GM19397 (cell line): ENCODE results near the gene NTRK1.

Experiments
- ATAC-seq: cut with Tn5 transposase; IDR thresholded peaks from one replicate; pipeline ENCODE4 v1.9.1; 2021; ENCODE audit warnings: mild to moderate bottlenecking, moderate library complexity; ENCODE audit not compliant: unreplicated experiment

Gene NTRK1

GRCh38 chr1:156836892-156837291 lies 23.8 kb upstream of the NTRK1 start:
- no peak for ATAC-seq

DNA sequence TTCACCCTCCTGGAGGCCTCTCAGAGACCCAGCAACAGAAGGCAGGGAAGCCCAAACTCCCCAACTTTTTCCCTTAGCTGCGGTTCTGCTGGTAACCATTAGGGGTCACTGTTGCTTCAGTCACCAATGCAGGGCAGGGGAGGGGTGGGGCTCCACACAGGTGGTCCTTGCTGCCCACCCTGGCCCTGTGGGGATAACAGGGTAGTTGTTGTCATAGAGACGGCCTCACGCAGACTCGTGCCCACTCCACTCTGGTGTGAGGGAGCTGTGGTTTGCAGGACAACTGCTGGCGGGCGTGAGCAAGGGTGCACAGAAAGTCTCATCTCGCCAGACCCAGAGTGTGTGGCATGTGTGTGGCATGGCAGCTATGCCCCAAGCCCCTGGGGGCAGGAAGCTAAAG lies 21.7 kb upstream of the NTRK1 start:
- no peak for ATAC-seq

GRCh38 chr1:156839426-156840109 lies 21.1 kb upstream of the NTRK1 start:
- no peak for ATAC-seq

DNA sequence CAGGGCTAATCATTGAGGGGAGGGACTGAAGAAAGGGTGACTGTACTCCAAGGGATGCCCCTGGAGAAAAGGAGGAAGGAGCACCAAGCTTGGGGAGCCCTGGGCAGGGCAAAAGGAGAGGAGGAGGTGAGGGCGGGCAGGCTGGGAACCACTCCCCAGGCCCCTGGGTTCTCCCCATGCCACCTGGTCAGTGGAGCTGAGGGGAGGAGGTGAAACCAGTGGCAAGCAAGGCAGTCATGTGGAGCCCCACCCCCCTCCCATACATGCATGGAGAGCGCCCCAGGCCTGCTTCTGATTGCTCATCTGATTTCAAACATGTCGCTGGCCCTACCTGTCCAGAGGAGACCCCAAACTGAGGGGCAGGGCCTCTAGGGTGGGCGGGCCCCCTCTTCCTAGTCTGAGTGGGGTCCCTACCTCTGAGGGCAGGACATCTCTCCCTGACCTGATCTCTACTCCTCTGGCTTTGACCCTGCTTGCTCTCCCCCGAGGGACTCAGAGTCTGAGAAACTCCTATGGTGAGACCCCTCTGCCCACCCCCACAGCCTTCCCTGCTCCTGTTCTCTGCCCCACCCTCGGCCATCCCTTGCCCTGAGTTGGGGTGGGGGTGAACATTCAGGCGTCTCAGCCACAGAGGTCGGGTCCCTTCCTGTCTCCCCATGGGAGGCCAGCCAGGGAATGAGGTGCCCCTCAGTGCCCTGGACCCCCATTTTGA lies 20.3 kb upstream of the NTRK1 start:
- no peak for ATAC-seq

DNA sequence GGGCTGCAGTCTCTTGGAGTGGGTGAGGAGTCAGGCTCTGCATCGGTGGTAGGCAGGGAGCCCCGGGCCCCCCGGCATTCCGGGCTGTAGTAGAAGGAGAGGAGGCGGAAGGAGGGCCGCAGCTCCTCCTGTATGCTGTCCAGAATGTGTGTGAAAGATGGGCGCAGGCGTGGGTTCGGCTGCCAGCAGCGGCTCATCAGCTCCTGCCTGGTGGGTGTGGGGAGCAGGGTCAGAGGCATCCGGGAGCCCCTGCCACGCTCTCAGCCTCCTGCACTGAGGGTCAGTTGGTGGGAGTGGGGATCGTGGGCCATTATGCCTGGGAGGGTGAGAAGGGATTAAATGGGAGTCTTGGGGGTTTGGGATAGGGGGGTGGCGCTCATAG lies 19.8 kb upstream of the NTRK1 start:
- no peak for ATAC-seq

DNA sequence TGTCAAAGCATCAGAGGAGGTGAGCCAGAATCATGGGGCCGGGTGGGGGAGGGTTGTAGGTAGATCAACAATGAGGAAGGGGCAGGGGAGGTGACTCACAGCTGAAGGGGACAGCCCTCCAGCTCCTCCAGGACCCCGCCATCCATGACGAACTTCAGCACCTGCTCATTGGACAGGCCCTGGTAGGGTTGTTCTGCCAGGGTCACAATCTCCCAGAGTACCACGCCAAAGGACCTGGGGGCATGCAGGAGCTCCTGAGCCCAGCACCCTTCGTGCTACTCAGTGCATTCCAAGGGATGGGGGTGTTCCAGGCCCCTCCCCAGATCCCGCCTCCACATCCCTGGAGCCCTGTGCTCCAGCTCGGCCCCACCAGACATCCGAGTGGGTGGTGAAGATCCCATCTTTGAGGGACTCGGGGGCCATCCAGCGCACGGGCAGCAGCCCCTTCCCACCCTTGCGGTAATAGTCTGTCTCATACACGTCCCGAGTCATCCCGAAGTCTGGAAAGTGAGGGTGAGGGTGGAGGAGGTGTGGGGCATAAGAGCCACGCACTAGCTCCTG lies 19.3 kb upstream of the NTRK1 start:
- no peak for ATAC-seq

GRCh38 chr1:156842618-156843300 lies 17.9 kb upstream of the NTRK1 start:
- no peak for ATAC-seq

- ATAC-seq: no peak
These were observed 16.6 kb upstream of the NTRK1 start for GRCh38 chr1:156844102-156844501.

- no peak for ATAC-seq
These were observed 16.0 kb upstream of the NTRK1 start for GRCh38 chr1:156844638-156845037.

DNA sequence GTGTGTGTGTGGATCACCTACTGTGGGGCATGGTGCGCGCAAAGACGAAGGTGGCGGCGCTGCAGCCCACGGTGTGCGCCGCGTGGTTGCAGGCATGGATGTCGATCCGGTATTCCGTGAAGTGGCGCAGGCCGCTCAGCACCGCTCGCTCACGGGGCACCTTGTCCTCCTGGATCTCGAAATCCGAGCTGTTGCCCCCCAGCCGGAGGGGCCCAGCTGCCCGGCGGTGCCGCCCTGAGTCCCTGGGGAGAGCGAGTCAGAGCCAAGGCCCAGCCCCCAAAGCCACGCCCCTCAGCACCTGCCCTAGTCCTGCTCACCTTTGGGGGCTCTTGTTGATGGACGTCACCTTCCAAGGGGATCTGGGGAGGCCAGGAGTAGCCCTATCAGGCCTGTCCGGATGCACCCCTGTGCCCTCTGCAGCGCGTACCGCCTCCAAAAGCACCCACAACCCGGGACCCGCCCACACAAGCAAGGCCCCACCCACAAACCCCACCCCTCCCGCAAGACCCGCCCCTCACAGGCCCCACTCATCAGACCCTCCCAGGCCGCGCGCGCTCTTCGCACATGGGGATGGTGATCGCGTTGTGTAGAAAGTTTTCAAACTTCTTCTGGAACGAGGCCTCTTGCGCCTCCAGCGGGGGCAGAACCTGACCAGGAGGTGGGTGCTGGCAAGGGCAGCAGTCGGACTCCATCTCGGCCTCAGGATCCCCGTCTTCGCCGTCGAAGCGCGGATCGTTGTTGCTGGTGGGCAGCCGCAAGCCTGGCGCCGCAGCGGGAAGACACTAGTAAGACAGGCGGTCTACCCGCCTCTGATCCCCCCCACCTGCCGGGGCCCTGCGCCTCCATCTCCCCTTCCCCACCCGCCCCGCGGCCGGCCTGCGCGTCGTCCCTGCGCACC lies 15.4 kb upstream of the NTRK1 start:
- no peak for ATAC-seq

- ATAC-seq: no peak
These were observed 14.6 kb upstream of the NTRK1 start for GRCh38 chr1:156845953-156846545.

GRCh38 chr1:156846643-156847042 lies 14.0 kb upstream of the NTRK1 start:
- ATAC-seq: no peak

DNA sequence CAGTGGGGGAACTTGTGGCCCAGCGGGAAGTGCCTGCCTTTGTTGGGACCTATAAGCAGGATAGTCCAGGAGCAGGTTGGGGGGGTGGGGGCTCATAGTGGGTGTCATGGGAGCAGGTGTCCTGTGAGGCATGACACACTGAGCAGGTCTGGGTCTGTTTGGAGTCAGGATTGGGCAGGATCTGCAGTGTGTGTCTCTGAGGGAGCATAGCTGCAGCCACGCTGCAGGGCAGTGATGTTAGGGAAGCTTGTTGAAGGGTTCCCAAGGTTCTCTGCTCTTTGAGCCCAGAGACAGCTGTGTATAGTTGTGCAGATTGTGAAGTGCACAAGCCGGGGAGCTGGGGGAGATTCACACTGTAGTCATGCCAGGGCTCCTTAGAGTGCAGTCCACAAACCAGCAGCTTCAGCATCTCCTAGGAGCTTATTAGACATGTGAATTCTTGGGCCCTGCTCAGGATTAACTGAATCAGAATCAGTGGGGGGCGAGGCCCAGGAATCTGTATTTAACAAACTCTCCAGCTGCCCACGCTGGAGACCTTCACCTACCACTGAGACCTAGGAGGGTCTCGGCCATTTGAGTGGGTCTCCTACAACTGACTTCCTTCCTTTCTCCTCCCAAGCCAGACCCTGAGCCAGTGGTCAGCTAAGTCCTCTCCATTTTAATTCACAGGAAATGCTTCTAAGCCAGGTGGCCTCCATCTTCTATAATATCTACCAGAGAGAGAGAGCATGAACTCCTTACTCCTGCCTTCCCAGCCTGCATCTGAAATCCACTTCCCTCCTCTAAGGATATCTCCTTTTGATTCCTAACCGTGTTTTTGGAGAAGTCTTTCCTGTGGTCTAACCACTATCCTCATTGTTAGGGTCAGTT lies 12.8 kb upstream of the NTRK1 start:
- ATAC-seq: no peak

DNA sequence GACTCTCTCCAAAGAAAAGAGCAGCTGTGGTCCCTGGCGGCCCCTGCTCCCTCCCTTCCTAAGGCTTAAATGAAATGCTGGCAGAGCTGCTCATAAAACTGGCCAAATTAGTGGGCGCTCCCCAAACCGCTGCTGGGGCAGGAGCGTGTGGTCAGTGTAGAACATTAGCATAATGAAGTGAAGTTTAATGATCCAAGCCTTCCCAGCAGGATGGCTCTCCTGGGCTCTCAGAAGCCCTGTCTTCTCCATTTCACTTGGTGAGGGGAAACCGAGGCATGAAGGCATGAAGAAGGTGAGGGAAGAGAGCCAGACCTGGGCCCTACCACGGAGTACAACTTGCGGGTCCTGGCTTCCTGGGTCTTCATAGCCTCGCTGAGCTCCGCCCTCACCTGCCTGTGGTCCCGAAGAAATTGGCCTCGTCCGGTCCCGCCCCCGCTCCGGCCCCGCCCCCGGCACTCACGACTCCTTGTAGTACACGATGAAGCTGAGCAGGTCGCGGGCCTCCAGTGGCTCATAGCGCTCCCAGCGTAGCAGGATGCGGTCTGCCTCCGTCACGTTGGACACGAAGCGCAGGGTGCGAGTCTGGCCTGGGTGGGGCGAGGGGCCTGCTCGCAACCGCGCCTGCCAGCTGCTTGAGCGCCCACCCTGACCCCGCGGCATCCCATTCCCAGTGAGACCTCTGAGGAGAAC lies 12.1 kb upstream of the NTRK1 start:
- ATAC-seq: no peak

GRCh38 chr1:156849151-156849496 lies 11.5 kb upstream of the NTRK1 start:
- ATAC-seq: no peak

DNA sequence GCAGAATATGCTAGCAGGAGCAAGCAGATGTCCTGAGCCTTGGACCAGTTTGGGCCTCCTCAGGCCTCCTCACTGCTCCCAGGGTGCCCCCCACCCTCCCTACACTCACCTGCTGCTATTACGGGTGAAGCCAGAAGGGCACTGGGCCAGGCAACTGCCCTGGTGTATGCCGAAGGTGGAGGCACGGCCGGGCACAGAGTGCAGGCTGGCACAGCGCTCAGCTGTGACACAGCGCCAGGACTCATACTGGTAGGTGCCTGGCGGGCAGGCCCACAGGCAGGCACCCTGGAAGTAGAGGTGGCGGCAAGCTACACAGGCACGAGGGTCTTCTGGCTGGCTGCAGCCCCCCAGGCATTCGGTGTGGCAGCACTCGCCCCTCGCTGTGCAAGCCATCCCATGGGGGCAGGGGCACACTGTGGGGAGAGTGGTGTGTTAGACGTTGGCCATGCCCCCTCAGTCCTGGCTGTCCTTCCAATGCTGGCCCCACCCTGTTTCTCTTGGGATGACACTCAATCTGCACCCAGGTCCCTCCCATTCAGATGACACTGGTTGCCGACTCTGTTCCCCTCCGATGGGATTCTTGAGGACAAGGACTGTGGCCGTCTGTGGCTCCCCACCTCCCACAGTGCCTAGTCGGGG lies 8.8 kb upstream of the NTRK1 start:
- ATAC-seq: no peak

DNA sequence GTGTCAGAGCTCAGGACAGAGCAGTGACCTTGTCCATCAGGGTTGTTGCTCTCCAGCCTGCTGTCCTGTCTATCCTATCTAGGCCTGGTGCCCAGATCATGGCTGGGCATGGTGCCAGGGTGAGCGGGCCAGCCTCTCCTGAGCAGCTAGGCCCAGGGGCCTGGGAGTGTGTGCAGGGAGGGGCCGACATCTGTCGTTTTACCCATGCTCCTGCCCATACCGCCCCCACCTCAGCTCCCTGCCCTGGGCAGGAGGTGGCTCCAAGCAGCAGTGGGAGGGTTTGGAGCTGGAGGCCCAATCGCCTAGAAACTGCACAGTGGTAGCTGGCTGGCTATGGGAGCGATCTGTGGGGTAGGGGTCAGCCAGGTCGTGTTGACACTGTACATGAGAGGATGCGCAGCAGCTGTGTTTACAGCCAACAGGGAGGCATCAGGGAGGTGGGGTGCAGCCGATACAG lies 8.2 kb upstream of the NTRK1 start:
- ATAC-seq: no peak

- no peak for ATAC-seq
These were observed 6.9 kb upstream of the NTRK1 start for GRCh38 chr1:156853761-156854160.
